HG03521 (cell line): ENCODE results near the gene MMP14.
"Not testable (repeated sequence)": the region's sequence is repeated elsewhere in the genome, so short reads cannot be mapped to it uniquely, and the experiment has no call there.

ENCODE experiments used
- ATAC-seq: cut with Tn5 transposase; IDR thresholded peaks from one replicate; pipeline ENCODE4 v1.9.1; 2021; ENCODE audit warnings: mild to moderate bottlenecking, moderate library complexity; ENCODE audit not compliant: unreplicated experiment

MMP14 gene

DNA sequence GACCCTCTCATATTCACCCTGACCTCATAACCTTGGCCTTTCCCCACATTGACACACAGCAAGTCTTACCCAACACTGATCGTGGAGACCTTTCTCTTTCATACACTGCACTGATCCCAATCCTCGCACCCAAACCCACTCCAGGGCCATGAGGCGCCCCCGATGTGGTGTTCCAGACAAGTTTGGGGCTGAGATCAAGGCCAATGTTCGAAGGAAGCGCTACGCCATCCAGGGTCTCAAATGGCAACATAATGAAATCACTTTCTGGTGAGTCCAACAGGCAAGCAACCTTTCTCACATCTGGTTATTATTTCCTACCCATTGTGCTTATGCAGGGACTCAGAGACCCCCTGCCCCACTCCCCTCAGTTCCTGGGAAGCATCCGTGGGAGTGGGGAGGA, 5.4 kb downstream of the MMP14 start:
- no peak for ATAC-seq

DNA sequence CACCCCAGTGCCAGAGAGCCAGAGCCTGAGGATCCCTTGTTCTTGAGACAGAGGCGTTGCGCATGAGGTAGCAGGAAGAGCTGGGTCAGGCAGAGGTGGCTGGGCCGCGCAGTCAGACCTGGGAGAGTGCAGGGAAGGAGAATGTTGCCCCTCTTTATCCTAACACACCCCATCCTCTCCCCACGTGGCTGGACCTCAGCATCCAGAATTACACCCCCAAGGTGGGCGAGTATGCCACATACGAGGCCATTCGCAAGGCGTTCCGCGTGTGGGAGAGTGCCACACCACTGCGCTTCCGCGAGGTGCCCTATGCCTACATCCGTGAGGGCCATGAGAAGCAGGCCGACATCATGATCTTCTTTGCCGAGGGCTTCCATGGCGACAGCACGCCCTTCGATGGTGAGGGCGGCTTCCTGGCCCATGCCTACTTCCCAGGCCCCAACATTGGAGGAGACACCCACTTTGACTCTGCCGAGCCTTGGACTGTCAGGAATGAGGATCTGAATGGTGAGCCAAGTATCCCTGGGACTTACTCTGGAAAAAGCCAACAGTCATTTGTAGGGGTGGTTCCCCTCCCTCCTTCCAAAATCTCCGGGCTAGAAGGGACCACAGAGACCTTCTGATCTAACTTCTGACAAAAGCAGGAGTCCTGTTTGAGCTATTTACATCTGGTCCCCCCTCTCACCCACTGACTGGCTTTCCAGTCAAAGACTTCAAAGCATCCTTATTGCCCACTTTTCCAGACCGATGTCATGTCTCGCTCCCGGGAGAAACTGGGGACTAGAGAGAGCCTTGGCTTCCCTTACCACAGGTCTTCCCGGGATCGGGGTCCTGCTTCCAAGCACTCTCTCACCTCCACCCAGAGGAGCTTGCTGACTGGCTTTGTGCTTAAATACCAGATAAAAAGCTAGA, 6.1 kb downstream of the MMP14 start:
- no peak for ATAC-seq

DNA sequence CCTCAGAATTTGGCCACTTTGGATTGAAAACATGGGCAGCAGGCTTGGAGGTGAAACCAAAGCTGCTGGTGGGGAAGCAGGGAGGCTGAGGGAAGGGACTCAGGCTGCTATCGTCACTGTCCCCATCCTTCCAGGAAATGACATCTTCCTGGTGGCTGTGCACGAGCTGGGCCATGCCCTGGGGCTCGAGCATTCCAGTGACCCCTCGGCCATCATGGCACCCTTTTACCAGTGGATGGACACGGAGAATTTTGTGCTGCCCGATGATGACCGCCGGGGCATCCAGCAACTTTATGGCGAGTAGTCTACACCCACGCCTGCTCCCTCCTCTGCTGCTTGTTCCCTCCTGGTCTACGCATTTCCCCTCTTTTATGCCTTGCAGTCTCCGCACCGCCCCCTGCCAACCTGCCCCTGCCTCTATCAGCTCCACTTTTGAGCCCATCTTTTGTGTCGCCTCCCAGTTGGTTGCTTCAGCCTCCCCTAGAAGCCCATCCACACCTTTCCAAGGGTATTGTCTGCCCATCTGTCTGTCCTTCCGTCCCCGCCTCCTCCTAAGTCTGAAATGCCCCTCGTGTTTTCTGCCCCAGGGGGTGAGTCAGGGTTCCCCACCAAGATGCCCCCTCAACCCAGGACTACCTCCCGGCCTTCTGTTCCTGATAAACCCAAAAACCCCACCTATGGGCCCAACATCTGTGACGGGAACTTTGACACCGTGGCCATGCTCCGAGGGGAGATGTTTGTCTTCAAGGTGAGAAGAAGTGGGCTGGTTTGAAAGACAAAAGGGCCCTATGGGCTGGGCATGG, 6.9 kb downstream of the MMP14 start:
- no peak for ATAC-seq

GRCh38 chr14:22844221-22845102, 8.1 kb downstream of the MMP14 start:
- ATAC-seq = no peak

- ATAC-seq = no peak
These were observed 8.7 kb downstream of the MMP14 start for GRCh38 chr14:22845103-22845394.

GRCh38 chr14:22845821-22846625, 9.6 kb downstream of the MMP14 start:
- no peak for ATAC-seq

- no peak for ATAC-seq
These were observed 10.5 kb downstream of the MMP14 start for GRCh38 chr14:22846811-22847307.

- no peak for ATAC-seq
These were observed 11.4 kb downstream of the MMP14 start for GRCh38 chr14:22847661-22848341.

DNA sequence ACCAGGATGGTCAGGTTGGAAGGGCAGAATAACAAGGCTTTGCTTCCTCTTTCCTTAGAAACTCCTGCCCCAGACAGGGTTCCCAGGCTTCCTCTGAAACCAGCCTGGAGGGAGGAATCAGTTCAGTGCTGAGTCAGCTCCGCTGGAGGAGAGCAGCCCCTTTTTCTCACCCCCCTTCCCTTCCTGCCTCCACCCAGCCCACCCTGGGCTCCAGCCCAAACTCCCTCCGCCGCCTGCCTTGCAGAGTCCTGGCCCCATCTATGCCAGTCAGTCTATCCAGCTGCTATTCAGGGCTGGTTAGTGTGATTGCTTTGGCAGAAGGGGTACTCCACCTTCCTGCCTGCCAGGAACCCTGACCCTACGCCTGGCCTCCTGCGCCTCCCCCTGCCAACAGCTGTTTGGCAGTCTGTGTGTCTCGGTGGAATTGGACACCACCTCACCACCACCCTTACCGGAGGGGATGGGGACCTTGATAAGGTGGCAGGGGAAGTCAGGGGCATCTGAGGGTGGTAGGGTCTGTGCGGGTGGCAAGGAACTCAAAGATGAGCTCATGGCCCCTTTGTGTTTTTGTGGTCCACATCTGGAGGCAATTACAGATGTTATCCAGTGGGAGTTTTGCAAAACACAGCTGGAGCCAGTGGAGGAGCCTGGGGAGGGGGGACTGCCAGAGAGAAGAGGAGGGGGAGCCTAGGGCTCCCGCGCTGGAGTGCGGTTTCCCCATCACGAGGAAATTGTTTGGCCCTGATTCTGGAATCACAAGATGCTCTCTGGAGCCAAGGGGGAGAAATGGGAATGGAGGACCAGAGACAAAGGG, 12.2 kb downstream of the MMP14 start:
- ATAC-seq = no peak

DNA sequence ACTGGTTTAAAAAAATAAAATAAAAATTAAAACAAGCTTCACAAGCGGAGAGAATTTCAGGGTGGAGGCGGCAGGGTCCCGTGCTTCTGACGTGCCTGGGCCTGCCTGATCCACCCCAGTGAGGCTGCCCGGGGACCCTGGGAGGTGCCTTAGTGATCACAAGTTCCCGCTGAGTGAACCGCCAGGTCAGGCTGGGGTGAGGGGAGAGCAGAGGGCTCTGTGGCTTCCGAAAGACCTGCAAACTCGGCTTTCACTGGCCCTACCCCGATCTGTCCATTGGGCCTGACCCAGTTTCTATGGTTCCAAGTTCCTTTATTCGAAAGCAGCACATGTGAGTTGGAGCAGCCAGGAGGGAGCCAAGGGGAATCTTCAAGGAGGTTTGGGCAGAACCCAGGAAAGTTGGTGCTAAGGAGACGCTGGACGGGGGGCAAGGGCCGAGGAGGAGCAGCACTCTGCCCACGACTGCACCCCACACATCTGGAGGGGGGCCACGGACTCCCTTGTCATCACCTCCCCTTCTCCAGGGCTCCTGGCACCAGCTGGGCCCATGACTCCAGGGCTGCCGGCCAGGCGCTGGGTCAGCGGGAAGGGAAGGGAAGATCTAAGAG, 12.9 kb downstream of the MMP14 start:
- ATAC-seq = no peak

DNA sequence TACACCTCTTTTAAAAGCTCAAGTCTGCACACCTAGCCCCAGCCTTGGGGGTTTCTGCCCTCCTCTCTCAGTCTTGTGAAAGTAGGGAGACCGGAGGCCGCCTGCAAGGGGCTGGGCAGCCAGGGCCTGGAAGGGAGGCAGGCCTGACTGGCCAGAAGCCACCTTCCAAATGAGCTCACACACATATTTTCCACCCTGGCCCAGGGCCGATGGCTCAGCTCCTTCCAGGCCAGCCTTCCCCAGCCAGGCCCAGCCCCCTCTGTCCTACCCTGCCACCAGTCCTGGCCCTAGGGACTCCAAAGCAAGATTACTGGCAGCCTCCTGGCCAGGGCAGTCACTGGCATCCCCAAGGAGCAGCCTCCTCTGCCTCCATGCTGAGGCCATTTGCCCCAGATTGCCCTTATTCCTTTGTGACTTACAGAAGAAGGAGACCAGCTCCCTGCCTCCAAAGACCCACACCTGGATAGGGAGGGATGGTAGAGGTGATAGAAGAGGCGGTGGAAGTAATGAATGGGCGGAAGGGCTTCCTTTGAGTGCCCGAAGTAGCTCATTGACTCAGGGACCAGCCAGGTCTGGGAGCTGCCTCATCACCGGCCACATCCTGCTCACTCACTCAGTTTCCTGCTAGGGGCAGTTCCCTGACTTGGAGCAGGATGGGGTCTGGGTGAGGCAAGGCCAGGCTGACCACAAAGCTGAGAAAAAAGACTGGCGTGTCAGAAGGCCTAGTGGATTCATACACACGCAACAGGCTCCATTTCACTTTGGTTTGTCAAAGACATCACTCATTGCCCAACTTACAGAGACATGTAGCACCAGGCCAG, 14.8 kb downstream of the MMP14 start:
- ATAC-seq = no peak

- not testable (repeated sequence) for ATAC-seq
These were observed 15.8 kb downstream of the MMP14 start for GRCh38 chr14:22852178-22852577.

- no peak for ATAC-seq
These were observed 16.2 kb downstream of the MMP14 start for GRCh38 chr14:22852599-22852939.

- peak; percentile 72 for ATAC-seq
These were observed 16.8 kb downstream of the MMP14 start for GRCh38 chr14:22852940-22853767.

DNA sequence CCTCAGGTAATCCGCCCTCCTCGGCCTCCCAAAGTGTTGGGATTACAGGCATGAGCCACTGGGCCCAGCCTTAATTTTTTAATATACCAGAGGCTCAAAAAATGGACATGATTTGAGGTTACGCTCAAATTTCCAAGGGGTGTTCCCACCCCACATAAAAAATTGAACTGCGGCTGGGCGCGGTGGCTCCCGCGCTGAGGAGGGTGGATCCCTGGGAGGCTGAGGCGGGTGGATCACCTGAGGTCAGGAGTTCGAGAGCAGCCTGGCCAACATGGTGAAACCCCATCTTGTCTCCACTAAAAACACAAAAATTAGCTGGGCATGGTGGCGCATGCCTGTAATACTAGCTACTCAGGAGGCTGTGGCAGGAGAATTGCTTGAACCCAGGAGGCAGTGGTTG, 17.9 kb downstream of the MMP14 start:
- not testable (repeated sequence) for ATAC-seq

DNA sequence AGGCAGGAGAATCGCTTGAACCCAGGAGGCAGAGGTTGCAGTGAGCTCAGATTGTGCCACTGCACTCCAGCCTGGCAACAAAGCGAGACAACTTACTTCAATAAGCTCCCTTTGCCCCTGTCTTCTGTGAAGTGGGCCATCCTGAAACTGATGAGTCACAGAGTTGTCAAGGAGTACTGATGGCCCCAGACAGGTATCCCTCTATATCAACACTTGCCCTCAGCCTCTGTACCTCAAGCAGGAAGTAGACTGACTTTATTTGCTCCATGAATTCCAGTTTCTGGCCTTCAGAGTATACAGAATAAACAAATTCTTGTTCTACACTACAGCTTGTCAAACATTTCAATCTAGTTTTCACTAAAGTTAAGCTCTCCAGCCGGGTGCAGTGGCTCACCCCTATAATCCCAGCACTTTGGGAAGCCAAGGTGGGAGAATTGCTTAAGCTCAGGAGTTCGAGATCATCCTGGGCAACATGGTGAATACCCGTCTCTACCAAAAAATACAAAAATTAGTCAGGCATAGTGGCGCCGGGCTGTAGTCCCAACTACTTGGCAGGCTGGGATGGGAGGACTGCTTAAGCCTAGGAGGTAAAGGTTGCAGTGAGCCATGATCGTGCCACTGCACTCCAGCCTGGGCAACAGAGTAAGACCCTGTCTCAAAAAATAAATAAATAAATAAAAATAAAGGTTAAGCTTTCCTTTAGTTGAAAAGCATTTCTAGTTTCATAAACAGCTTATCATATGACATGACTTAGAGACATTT, 18.8 kb downstream of the MMP14 start:
- no peak for ATAC-seq
